Head of caudate nucleus (tissue), 42 donors: ENCODE measurements around the gene DYNLL1.
A peak's percentile ranks its signal among the peaks of the same experiment; 100 is the strongest.
"Not testable (repeated sequence)": the region's sequence is repeated elsewhere in the genome, so short reads cannot be mapped to it uniquely, and the experiment has no call there.

Source experiments
- DNase-seq, 42 donors: peaks; one replicate each; pipeline versions ENCODE4 v3.0.0 to v3.0.0-alpha.2; 2020 to 2021; ENCODE audit warnings: mixed read lengths in 7 of 42
- intact Hi-C: fragments of 100-400 bp; cut with DNase I; formaldehyde crosslinking; loops from one replicate; pipeline ENCODE4 v1.15.0; 2022

Gene DYNLL1

DNA sequence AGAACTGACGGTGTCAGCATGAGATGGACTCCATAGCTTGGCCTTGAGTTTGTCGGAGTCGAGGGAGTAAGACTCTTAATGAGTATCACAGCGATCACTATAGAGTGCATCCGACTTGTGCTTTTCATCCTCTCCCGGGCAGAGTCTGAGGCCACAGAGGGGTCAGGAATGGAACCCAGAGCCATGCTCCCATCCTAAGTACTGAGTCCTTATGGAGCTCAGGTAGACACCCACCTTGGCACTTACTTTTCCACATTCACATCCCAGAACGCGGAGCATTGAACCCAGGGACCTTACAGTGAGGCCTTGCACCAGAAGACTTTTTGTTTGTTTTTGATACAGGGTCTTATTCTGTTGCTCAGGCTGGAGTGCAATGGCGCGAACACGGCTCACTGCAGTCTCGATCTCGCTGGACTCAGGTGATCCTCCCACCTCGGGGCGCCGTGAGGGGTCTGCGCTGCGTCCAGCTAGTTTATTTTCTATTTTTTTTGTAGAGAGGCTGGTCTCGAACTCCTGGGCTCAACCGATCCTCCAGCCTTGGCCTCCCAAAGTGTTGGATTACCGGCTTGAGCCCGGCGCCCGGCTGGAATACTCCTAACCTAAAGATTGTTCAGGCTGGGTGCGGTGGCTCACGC lies 25.6 kb upstream of the DYNLL1 start:
- intact Hi-C loops = no loop called here
- no peak for DNase-seq

DNA sequence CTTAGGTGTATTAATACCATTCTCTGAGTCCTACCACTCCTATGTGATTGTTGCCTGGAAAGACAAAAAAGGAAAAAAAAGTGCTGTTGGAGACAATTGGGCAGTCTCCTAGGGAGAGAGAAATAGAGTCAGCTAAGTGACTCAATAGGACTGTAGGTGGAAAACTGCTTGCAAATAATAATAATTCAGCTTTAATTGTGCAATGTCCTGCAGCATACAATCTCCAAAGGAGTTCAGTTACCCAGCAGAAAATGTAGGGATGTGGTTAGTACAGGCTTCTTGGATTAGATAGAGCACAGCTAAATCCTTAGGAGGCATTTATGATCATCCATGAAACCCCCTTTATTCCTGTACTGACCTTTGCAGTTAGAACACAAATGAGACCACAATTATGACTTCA lies 23.4 kb upstream of the DYNLL1 start:
- intact Hi-C loops = no loop called here
- no peak for DNase-seq

DNA sequence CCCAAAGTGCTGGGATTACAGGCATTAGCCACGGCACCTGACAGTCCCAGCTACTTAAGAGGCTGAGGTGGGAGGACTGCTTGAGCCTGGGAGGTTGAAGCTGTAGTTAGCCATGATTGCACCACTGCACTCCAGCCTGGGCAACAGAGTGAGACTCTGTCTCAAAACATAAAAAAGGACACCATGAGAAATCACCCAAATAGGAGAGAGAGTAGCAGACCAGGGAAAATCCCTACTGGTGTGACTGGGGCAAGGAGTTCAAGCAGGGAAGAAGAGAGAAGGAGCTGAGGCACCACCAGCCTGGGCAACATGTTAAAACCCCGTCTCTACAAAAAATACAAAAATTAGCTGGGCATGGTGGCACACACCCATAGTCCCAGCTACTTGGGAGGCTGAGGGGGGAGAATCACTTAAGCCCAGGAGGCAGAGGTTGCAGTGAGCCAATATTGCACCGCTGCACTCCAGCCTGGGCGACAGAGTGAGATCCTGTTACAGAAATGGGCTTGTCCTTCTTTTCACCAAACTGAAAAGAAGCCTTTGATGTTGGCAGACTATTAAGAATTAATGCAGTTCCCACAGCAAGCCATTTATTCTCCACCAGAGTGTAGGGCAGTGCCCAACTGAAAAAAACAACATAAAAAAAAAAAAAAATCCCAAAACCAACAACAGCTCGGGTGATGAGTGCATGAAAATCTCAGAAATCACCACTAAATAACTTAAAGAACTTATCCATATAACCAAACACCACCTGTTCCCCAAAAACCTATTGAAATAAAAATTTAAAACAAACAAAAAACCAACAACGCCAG lies 21.9 kb upstream of the DYNLL1 start:
- DNase-seq = no peak
- intact Hi-C loops = no loop called here

DNA sequence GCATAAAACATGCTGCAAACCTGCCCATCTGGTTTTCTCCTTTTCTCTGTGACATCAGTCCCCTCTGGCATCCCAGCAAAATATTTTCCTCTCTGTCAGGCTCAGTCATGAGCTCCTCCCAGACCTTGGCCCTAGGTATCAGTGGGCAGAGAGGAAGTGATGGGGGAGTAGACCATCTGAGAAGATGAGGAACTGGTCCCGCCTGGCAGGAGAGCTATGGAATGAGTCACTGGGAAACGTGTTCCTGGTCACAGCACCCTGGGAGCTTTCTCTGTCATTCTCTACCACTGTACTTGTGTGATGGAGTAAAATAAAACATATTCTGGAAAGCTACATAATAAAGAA lies 21.3 kb upstream of the DYNLL1 start:
- DNase-seq = peak in 24 of 42 donors; percentile 13 to 77 (median 39)
- intact Hi-C loops = no loop called here

DNA sequence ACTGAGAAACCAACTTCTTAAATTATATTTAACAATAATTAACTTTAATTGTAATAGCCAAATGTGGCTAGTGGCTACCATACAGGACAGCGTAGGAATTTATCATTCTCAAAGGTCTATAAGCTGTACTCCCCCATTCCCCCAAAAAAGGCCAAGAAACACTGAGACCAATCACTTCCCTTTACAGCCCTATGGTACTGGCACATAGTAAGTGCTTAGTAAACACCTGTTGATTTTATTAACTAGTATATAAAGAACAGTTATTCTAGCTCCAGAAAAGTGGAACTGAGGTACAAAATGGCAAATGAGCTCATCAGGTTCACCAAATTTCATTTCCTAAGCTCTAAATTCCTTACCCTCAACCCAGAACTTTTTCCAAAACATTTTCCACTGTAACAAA lies 20.3 kb upstream of the DYNLL1 start:
- intact Hi-C loops = no loop called here
- DNase-seq = no peak

DNA sequence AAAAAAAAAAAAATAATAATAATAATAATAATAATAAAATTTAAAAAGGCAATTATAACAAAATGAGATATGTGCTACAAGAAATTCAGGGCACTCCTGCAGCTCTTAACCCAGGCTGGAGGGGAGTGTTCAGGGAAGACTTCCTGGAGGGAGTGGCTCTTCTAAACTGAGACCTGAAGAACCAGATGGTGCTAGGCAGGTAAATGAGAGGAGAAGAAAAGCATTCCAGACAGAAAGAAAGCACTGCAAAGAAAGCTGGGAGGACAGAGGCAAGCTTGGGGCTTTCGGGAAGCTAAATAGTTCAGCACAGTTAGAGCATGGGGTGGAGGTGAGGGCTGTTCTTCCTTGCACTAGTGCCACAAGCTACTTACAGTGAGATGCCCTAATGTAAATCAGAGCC lies 16.5 kb upstream of the DYNLL1 start:
- DNase-seq = no peak
- intact Hi-C loops = no loop called here

DNA sequence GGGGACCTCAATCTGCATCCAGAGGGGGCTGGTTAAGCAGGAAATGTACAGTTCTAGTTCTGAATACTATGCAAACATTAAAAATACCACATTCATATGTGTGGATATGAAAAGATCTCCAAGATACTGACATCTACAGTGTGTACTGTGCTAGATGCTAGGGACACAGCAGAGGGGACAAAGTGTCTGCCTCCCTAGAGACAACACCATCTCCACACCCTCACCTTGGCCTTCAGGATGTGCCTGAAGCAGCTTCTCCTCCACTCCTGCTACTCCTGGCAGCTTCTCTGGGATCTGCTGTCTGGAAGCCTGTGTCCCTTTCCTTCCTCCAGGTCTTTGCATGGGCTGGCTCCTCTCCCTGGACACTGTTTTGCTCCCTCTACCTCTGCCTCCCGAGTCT lies 15.7 kb upstream of the DYNLL1 start:
- no peak for DNase-seq
- intact Hi-C loops = no loop called here

DNA sequence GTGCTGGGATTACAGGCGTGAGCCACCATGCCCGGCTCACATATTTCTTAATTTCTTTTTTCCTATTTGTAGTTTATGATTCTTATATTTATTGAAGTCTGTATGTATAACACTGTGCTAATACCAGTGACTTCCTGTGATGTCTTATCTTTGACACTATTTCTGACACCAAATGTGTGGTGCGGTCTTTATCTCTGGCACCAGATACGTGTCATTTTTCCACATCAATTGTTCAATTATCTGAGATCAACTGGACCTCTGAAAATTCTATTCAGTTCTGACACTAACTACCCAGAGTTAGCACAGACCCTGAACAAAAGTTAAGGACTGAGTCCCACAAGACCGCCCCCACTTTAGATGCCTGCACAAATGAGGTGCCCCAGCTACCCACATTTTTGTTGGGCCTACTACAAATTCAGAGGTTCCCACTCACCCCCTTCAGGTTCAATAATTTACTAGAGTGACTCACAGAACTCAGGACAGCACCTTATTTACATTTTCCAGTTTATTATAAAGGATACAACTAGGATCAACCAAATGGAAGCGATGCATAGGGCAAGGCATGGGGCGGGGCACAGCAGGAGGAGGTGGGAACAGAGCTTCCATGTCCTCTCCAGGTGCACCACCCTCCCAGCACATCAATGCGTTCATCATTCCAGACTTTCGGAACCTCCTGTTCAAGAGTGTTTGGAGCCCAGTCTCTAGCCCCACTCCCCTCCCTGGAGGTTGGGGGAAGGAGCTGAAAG lies 14.7 kb upstream of the DYNLL1 start:
- no peak for DNase-seq
- intact Hi-C loops = no loop called here

DNA sequence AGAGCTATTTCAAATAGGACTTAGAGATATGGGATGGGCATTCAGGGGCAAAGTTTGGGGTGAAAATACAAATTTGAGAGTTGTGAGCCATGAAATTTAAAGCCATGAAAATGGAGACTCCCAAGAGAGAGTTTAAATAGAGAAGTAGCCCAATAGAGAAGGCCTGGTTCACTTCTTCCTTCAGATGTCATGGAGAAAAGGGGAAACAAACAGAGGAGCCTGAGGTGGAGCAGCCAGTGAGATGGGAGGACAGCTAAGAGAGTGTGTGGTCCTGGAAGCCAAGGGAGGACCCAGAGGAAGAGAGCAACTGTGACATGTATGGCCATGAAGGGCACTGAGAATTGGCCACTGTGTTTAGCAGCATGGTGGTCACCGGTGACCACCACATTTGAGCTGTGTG lies 12.3 kb upstream of the DYNLL1 start:
- DNase-seq = no peak
- intact Hi-C loops = no loop called here

DNA sequence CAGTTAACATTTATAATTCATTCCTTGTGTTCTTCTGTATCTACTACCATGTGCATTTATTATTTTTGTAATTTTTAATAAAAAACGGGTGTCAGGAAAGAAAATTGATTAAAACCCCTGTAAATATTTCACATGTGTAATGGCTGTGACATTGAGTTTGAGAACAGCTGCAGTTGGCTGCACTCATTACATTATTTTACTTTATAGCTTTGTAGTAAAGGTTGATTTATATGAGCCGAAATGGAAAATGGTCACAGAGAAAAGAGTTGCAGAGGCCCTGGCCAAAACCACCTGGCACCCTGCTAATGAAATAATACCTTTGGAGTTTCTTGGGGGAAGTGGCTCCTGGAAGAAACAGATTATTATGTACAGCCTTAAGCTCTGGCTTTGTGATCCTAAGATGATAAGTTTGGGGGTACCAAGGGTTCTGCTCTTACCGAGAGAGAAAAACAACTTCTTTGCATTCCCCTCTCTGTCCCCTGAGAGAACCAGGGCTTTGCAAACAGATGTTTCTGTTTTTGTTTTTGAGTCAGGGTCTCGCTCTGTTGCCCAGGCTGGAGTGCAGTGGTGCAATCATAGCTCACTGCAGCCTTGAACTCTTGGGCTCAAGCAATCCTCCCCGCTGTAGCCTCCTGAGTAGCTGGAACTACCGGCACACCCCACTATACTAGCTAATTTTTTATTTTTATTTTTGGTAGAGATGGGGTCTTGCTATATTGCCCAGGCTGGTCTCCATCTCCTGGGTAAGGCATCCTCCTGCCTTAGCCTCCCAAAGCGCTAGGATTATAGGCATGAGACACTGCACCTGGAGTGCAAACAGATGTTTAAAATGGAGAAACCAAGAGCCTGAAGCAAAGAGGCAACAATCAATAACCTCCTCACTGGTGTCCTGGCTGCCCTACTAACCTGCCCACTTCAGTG lies 9.7 kb upstream of the DYNLL1 start:
- DNase-seq = no peak
- intact Hi-C loops = no loop called here

DNA sequence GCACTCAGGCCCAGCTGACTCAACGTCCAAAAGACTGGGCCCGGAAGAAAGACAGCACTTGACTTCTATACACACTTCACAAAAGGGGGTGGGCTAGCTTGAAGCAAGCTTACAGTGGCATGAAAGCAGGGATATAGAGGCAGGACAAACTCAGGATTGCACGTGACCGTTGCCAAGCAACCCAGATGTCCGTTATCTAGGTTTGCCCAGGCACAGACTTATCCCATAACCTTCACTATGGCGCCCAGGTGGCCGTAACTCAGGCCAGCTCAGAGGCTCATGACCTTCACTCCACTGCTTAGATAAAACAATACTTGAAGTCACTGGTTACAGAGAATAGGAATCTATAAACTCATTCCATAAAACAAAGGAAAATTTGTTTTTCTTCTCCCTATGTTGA lies 8.4 kb upstream of the DYNLL1 start:
- peak in 1 of 42 donors; percentile 17 for DNase-seq
- intact Hi-C loops = not testable (repeated sequence)

DNA sequence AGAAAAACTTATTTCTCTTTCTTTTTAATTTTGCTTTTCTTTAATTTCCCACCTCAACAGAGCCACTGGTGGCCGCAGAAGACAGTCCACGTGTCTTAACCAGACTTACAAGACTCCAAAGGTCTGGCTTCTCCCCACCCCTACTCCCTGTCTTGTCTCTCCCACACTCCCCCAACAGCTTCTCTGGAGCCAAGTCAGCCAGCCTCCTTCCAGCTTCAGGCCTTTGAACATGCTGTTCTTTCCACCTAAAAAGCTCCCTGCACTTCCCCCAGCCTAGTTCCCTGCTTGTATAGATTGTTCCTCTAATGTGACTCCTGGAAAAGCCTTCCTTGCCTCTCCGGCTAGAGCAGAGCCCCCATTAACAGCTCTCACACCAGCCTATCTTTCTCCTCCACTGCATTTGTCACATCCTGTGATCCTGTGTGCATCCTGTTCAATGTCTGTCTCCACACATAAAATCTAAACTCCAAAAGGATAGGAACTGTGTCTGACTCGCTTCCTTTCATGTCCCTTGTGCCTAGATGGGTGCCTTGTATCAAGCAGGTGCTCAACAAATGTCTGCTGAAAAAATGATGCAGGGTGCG lies 7.8 kb upstream of the DYNLL1 start:
- DNase-seq = peak in 38 of 42 donors; percentile 18 to 76 (median 49)
- intact Hi-C loops = no loop called here

DNA sequence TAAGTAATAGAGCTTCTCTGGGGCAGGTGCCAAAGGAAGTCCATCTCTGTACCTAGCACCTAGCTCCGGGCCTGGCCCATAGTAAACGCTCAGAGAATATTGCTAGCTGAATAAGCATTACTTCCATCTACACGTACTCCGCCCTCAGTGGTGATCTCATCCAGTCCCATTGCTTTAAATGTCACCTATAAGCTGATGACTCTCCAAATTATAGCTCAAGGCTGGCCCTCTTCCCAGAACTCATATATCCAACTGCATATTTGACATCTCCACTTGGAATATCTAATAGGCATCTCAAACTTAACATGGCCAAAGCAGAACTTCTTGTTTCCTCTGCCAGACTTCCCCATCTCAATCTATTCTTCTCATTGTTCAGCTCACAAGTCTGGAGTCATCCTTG lies 6.9 kb upstream of the DYNLL1 start:
- intact Hi-C loops = no loop called here
- peak in 2 of 42 donors; percentile 14 to 15 for DNase-seq

DNA sequence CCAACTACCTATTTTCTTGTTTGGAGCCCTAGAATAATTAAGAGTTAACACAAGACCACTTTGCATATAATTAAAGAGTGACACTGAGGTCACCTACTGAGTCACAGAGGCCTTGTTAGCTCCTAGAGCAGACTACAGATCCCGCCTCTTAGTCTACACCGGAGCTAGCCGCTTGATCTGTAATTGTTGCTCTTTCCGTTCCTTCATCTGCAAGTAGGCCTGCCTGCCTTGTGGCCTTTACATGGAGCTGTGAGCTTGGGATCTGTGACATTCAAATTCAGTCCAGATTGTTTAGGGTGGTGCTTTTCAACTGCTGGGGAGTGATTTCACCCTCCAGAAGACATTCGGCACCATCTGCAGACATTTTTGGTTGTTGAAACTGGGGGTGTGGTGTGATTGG lies 5.6 kb upstream of the DYNLL1 start:
- no peak for DNase-seq
- intact Hi-C loops = no loop called here

DNA sequence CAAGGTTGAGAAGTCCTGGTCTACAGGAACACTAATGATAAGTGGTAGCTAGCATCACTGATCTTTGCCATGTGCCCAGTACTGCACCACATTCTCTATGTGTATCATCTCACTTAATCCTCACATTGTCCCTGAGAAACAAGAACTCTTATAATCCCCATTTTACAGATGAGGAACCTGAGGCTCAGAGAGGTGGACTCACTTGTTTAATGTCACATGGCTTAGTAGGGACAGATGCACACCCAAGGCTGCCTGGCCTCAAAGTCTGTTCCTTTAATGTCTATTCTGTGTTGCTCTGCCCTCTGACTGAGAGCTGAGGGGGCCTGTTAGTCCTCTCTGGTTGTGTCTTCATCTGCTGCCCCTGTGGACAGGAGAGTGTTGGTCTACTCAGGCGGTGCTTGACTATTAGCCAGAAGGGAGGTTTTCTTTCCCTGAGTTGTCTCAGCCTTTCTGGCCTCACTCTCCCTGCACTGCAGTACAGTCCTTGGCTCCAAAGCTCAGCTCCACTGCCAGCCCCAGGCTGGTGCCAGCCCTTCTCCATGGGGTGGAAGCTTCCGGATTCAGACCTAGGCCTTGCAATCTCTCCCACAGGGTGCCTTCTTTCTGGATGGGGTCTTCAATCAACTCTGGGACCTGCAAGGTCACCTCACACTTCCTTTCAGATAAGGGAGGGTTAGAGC lies 4.9 kb upstream of the DYNLL1 start:
- intact Hi-C loops = no loop called here
- peak in 12 of 42 donors; percentile 10 to 67 (median 43) for DNase-seq

DNA sequence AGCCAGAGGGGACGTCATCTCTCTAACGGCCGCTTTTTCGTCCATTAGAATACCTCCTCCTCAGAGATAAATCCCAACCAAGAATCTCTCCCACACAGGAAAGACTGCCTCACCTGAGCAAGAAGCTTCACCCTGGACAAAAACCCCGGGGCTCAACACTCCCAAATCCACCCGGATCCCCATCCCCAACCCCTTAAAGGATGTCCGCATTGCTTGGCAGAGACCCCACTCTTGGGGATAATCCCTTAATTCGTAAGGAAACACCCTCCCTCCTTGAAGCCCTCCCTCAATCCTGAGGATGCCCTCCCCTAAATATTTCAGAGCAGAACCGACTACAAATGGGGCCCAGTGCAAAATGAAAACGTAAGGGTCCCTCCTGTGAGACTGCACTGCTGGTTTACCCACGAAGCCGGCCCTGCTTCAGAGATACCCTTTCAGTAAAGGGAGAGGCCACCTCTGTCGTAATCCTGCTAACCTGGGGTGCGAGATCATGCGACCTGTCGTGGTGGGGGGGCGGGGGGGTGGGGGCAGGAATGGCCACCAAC lies 655 bp upstream of the DYNLL1 start:
- DNase-seq = peak in 3 of 42 donors; percentile 8 to 19 (median 17)
- intact Hi-C loops = loop anchor here (5.0 kb wide), 1 partner anchor 48 kb away; the partner anchor contains the start of genes GATC and TRIAP1

DNA sequence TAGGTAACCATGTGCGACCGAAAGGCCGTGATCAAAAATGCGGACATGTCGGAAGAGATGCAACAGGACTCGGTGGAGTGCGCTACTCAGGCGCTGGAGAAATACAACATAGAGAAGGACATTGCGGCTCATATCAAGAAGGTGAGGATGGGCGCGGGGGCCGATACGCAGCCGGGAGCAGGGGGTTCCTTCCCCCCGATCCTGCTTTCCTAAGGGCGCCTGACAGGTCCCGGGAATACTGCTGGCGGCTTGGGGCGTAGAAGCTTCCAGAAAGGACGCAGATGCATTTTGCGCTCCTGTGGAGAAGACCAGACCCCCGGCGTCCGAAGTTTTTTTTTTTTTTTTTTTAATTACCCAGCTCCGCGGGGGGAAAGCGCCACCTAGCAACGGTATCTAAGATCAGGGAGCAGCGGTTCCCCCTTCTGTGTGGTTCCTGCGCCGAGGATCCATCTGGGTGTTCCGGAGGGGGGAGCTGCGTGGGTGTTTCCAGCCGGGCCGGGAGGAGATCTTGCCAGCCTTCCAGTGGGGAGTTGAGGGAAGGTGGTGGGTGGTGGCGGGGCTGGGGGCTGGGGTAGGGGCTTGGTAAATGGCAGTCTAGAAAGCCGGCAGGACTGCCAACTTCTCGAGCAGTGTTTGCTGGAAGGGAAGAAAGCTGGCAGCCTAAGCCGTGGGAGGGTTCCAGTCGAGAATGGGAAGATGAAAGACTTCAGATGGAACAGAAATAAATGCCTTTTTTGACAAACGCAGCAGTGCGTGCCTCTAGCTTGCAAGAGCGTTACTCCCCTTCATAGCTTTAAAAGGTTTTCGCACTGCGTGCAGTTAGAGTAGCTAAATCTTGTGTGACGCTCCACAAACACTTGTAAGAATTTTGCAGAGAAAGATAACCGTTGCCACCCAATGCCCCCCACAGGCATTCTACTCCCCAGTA lies 764 bp downstream of the DYNLL1 start:
- peak; percentile 69 to 96 (median 88) for DNase-seq
- intact Hi-C loops = loop anchor here (5.0 kb wide), 1 partner anchor 49 kb away; the partner anchor contains the start of genes GATC and TRIAP1
